ENCODE results near the gene AGFG2.

AGFG2 gene

DNA sequence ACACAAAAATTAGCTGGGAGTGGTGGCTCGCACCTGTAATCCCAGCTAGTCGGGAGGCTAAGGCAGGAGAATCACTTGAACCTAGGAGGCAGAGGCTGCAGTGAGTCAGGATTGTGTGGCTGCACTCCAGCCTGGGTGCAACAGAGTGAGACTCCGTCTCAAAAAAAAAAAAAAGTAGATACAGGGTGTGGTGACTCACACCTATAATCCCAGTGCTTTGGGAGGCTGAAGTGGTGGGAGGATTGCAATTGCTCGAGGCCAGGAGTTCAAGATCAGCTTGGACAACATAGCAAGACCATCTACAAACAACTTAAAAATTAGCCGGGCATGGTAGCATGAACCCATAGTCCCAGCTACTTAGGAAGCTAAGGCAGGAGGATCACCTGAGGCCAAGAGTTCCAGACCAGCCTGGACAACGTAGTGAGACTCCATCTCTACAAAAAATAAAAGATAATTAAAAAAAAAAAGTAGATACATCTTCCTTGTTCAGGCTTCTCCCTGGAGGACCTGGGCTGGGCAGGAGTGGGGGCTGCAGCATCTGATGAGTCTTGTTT, 75.4 kb downstream of the AGFG2 start:
- DNase-seq: no peak
